Osteoblast (primary cell): ENCODE data around the gene CDO1. TPM values are rescaled to one million over a fixed set of nuclear protein-coding genes. Genes with fewer than 3 reads are reported as not detected.
A peak's percentile ranks its signal among the peaks of the same experiment; 100 is the strongest.

Experiments used
- DNase-seq: peaks from one replicate; pipeline ENCODE4 v3.0.0; 2011; ENCODE audit warnings: low spot score, mixed read lengths; ENCODE audit not compliant: insufficient read length; ENCODE audit errors: missing footprints
- H2AFZ ChIP-seq: 2 replicates; pipeline ENCODE4 v1.6.0; 2011; ENCODE audit warnings: mild to moderate bottlenecking, low read length
- H3K27ac ChIP-seq: 2 replicates; pipeline ENCODE4 v1.5.1; 2011; ENCODE audit warnings: mild to moderate bottlenecking, low read depth, low read length, moderate library complexity
- H3K27me3 ChIP-seq: 2 replicates; pipeline ENCODE4 v1.6.0; 2012; ENCODE audit warnings: mild to moderate bottlenecking, control low read depth, inconsistent platforms, low read length, moderate library complexity; ENCODE audit not compliant: insufficient read depth
- H3K36me3 ChIP-seq: 2 replicates; pipeline ENCODE4 v1.5.1; 2011; ENCODE audit warnings: mild to moderate bottlenecking, low read length, control low read depth, moderate library complexity; ENCODE audit not compliant: insufficient read depth
- H3K4me1 ChIP-seq: 2 replicates; pipeline ENCODE4 v1.5.1; 2011; ENCODE audit warnings: mild to moderate bottlenecking, low read length, control low read depth, moderate library complexity; ENCODE audit not compliant: insufficient read depth
- H3K4me2 ChIP-seq: 2 replicates; pipeline ENCODE4 v1.6.0; 2011; ENCODE audit warnings: mild to moderate bottlenecking, low read length; ENCODE audit not compliant: insufficient read depth
- H3K4me3 ChIP-seq: fragments of 200-600 bp; sonication (generic); 3 replicates; pipeline ENCODE4 v1.5.1; 2012; ENCODE audit warnings: mild to moderate bottlenecking, low read length, inconsistent platforms; ENCODE audit not compliant: insufficient read depth
- H3K79me2 ChIP-seq: 2 replicates; pipeline ENCODE4 v1.6.0; 2012; ENCODE audit warnings: mild to moderate bottlenecking, low read length, control low read depth, inconsistent platforms; ENCODE audit not compliant: insufficient read depth
- H3K9me3 ChIP-seq: 2 replicates; pipeline ENCODE4 v1.5.1; 2011; ENCODE audit warnings: low read depth, low read length, control low read depth
- H4K20me1 ChIP-seq: 2 replicates; pipeline ENCODE4 v1.6.0; 2012; ENCODE audit warnings: mild to moderate bottlenecking, low read length, control low read depth; ENCODE audit not compliant: insufficient read depth
- total RNA-seq: library from RNA; depleted of rRNA; stranded (reverse); fragments of >200 nt; gene quantifications from 2 replicates; pipeline ENCODE4 v1.2.3, GENCODE V29; 2012
- TF ChIP-seq, protein P1 (sequence below): IDR thresholded peaks from 2 replicates; pipeline ENCODE4 v1.5.1; 2011; ENCODE audit warnings: mild to moderate bottlenecking, low read depth, low read length, moderate library complexity; ENCODE audit errors: extremely low read depth

The CDO1 gene
- total RNA-seq, 1 donor: 8.0 TPM

DNA sequence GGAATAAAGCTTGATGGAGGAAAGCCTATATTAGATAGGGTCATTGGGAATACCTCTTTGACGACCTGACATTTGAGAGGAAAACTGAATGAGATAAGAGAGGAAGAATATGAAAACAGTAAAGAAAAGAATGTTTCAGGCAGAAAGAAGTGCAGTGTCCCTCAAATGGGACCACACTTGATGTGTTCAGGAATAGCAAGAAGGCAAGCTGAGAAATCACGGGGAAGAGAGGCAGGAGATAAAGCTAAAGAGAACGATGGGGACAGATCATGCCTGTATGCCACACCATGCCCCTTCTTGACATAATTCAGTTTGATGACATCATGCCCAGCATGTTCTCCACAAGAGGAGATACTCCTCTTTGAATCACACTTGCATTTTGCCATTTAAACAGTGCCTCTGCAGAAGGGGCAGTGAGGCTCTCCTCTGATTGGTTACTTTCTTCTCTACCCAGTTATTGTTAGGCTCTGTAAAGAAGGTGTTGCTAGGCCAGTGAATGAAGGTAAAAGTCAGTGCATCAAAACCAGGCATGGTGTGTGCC lies 32.9 kb upstream of the CDO1 start:
- no peak overlapping the region for H2AFZ ChIP-seq
- H3K9me3 ChIP-seq: no peaks in the 10 kb centered on the region
- no peaks in the 10 kb centered on the region for H3K36me3 ChIP-seq
- TF ChIP-seq, protein P1, sequence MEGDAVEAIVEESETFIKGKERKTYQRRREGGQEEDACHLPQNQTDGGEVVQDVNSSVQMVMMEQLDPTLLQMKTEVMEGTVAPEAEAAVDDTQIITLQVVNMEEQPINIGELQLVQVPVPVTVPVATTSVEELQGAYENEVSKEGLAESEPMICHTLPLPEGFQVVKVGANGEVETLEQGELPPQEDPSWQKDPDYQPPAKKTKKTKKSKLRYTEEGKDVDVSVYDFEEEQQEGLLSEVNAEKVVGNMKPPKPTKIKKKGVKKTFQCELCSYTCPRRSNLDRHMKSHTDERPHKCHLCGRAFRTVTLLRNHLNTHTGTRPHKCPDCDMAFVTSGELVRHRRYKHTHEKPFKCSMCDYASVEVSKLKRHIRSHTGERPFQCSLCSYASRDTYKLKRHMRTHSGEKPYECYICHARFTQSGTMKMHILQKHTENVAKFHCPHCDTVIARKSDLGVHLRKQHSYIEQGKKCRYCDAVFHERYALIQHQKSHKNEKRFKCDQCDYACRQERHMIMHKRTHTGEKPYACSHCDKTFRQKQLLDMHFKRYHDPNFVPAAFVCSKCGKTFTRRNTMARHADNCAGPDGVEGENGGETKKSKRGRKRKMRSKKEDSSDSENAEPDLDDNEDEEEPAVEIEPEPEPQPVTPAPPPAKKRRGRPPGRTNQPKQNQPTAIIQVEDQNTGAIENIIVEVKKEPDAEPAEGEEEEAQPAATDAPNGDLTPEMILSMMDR: no peak
- no peak for DNase-seq
- H3K79me2 ChIP-seq: peaks cover 96% of the 10 kb centered on the region
- H3K4me2 ChIP-seq: no peak overlapping the region
- peaks cover 34% of the 10 kb centered on the region for H4K20me1 ChIP-seq
- no peak overlapping the region for H3K27ac ChIP-seq
- no peaks in the 10 kb centered on the region for H3K27me3 ChIP-seq
- H3K4me1 ChIP-seq: peaks cover 1% of the 10 kb centered on the region
- no peak overlapping the region for H3K4me3 ChIP-seq

DNA sequence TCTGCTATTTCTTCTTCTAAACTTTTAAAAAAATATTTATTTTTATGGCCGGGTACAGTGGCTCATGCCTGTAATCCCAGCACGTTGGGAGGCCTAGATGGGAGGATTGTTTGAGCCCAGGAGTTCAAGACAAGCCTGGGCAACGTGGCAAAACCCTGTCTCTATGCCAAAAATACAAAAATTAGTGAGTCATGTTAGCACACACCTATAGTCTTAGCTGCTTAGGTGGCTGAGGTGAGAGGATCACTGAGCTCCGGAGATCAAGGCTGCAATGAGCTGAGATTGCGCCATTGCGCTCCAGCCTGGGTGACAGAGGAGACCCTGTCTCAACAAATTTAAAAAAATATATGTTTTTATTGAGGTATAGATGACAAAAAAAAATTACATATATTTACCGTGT lies 30.8 kb upstream of the CDO1 start:
- no peaks in the 10 kb centered on the region for H3K9me3 ChIP-seq
- H3K27me3 ChIP-seq: no peaks in the 10 kb centered on the region
- TF ChIP-seq, protein P1: no peak
- no peak overlapping the region for H2AFZ ChIP-seq
- no peak overlapping the region for H3K4me3 ChIP-seq
- H3K36me3 ChIP-seq: no peaks in the 10 kb centered on the region
- H3K4me1 ChIP-seq: peaks cover 14% of the 10 kb centered on the region
- peaks cover 50% of the 10 kb centered on the region for H4K20me1 ChIP-seq
- H3K27ac ChIP-seq: no peak overlapping the region
- no peak for DNase-seq
- H3K4me2 ChIP-seq: no peak overlapping the region
- H3K79me2 ChIP-seq: peaks cover 97% of the 10 kb centered on the region

DNA sequence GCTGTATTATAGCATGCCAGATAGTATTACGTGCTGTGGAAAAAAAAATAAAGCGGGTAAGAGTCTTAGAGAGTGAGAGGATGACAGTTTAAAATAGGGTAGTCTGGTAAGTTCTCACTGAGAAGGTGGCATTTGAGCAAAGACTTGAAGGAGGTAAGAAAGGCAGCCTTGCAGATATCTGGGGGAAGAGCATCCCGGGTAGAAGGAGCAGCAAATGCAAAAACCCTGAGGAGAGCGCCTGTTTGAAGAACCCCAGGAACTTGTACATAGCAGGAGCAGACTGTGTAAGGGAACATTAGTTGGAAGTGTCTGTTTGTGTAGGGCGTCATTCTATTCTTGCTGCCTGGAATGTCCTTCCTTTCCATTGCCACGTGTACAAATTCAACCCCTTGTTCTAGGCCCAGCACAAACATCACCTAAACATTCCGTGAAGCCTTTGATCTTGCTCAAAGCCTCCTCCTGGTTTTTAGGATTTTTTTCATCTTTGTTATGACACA lies 27.9 kb upstream of the CDO1 start:
- H3K27me3 ChIP-seq: no peaks in the 10 kb centered on the region
- peaks cover 26% of the 10 kb centered on the region for H3K4me1 ChIP-seq
- H3K36me3 ChIP-seq: no peaks in the 10 kb centered on the region
- H2AFZ ChIP-seq: no peak overlapping the region
- peaks cover 93% of the 10 kb centered on the region for H3K79me2 ChIP-seq
- H4K20me1 ChIP-seq: peaks cover 40% of the 10 kb centered on the region
- no peak overlapping the region for H3K27ac ChIP-seq
- TF ChIP-seq, protein P1: no peak
- peak overlapping the region; percentile 94 for H3K4me2 ChIP-seq
- no peak for DNase-seq
- H3K4me3 ChIP-seq: no peak overlapping the region
- no peaks in the 10 kb centered on the region for H3K9me3 ChIP-seq

DNA sequence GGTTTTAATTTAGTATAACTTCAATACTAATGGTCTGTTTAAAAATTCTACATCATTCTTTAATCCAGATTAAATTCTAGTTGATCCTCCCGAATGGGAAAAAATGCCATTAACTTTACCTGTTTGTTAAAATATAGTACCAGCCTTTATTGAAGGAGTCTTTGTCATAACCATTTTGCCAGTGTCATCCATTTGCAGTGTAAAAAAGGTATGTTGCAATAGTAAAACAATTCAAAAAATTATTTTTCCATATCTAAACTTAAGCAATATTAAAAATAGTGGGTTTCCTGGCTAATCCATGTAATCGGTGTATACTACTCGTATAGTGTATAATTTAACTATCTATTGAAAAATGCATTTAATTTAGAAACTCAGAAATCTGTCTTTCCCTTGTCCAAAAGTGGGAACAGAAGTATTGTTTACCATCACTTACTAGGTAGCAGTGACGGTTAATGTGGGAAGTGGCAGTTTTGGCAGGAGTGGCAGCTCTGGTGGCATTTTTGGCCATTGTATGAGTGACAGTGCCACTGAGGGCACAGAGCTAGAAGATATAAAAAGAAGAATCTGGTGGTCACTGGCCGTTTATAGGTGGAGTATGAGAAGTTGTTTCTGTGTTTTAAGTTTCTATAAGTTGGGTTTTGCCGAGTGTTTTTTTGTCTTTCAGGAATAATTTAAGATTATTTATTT lies 27.1 kb upstream of the CDO1 start:
- peaks cover 93% of the 10 kb centered on the region for H3K79me2 ChIP-seq
- no peak for DNase-seq
- H3K27ac ChIP-seq: no peak overlapping the region
- no peak overlapping the region for H2AFZ ChIP-seq
- no peaks in the 10 kb centered on the region for H3K27me3 ChIP-seq
- H4K20me1 ChIP-seq: peaks cover 42% of the 10 kb centered on the region
- TF ChIP-seq, protein P1: no peak
- H3K4me1 ChIP-seq: peaks cover 33% of the 10 kb centered on the region
- no peaks in the 10 kb centered on the region for H3K9me3 ChIP-seq
- no peaks in the 10 kb centered on the region for H3K36me3 ChIP-seq
- H3K4me3 ChIP-seq: peak overlapping the region; percentile 98
- H3K4me2 ChIP-seq: peak overlapping the region; percentile 94
